GM19240 (cell line): Measurements from ENCODE around the gene AP2A1.

ENCODE experiments used
- DNase-seq: peaks from one replicate; pipeline ENCODE4 v3.0.0; 2011; ENCODE audit warnings: low spot score; ENCODE audit not compliant: insufficient read length

AP2A1 gene

GRCh38 chr19:49766007-49766929, 533 bp upstream of the AP2A1 start:
- DNase-seq: peak; percentile 99

GRCh38 chr19:49767381-49767780, 580 bp downstream of the AP2A1 start:
- no peak for DNase-seq

- DNase-seq: no peak
Measured at GRCh38 chr19:49767967-49768581, 1.3 kb downstream of the AP2A1 start.

GRCh38 chr19:49770529-49770928, 3.7 kb downstream of the AP2A1 start:
- no peak for DNase-seq

GRCh38 chr19:49771674-49772139, 4.9 kb downstream of the AP2A1 start:
- DNase-seq: no peak

- DNase-seq: no peak
Measured at GRCh38 chr19:49772850-49773432, 6.1 kb downstream of the AP2A1 start.

GRCh38 chr19:49773663-49774350, 7.0 kb downstream of the AP2A1 start:
- no peak for DNase-seq

GRCh38 chr19:49774969-49775368, 8.2 kb downstream of the AP2A1 start:
- DNase-seq: no peak

- no peak for DNase-seq
Measured at GRCh38 chr19:49775742-49776370, 9.1 kb downstream of the AP2A1 start.

GRCh38 chr19:49776371-49776764, 9.6 kb downstream of the AP2A1 start:
- no peak for DNase-seq

- DNase-seq: no peak
Measured at GRCh38 chr19:49779731-49780555, 13.1 kb downstream of the AP2A1 start.

GRCh38 chr19:49780861-49781260, 14.1 kb downstream of the AP2A1 start:
- no peak for DNase-seq

GRCh38 chr19:49781394-49781793, 14.6 kb downstream of the AP2A1 start:
- DNase-seq: no peak

- no peak for DNase-seq
Measured at GRCh38 chr19:49782515-49782914, 15.7 kb downstream of the AP2A1 start.

GRCh38 chr19:49786376-49786820, 19.6 kb downstream of the AP2A1 start:
- no peak for DNase-seq

GRCh38 chr19:49787746-49788145, 20.9 kb downstream of the AP2A1 start:
- no peak for DNase-seq

- no peak for DNase-seq
Measured at GRCh38 chr19:49788857-49789256, 22.1 kb downstream of the AP2A1 start.

GRCh38 chr19:49790866-49791265, 24.1 kb downstream of the AP2A1 start:
- DNase-seq: no peak

- DNase-seq: no peak
Measured at GRCh38 chr19:49791776-49792445, 25.1 kb downstream of the AP2A1 start.
